ENCODE measurements around the gene TSPYL1. TPM values are rescaled to one million over a fixed set of nuclear protein-coding genes. Genes with fewer than 3 reads are reported as not detected.
"Not testable (repeated sequence)": the region's sequence is repeated elsewhere in the genome, so short reads cannot be mapped to it uniquely, and the experiment has no call there.

The TSPYL1 gene
- total and polyA plus RNA-seq, 9 donors = 41.9 to 65.8 (median 53.8) TPM

DNA sequence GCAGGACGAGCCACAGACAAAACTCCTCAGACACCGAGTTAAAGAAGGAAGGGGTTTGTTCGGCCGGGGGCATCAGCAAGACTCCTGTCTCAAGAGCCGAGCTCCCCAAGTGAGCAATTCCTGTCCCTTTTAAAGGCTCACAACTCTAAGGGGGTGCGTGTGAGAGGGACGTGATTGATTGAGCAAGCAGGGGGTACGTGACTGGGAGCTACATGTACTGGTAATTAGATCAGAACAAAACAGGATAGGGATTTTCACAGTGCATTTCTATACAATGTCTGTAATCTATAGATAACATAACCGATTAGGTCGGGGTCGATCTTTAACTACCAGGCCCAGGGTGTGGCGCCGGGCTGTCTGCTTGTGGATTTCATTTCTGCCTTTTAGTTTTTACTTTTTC, 42.2 kb upstream of the TSPYL1 start:
- DNase-seq; H3K36me3 ChIP-seq (ENCODE audit: control insufficient read depth, insufficient read depth, low read length); H3K4me1 ChIP-seq (ENCODE audit: control insufficient read depth, insufficient read depth, low read length); H3K4me3 ChIP-seq (ENCODE audit: low read length); H3K27me3 ChIP-seq (ENCODE audit: control insufficient read depth, insufficient read depth, low read length); H3K27ac ChIP-seq (ENCODE audit: low read length); H3K9me3 ChIP-seq (replicated peaks; ENCODE audit: control insufficient read depth, low read depth, low read length): not testable (repeated sequence)
- WGBS (ENCODE audit: insufficient coverage) = no CpG with 5 or more reads among the region's 13 CpGs

DNA sequence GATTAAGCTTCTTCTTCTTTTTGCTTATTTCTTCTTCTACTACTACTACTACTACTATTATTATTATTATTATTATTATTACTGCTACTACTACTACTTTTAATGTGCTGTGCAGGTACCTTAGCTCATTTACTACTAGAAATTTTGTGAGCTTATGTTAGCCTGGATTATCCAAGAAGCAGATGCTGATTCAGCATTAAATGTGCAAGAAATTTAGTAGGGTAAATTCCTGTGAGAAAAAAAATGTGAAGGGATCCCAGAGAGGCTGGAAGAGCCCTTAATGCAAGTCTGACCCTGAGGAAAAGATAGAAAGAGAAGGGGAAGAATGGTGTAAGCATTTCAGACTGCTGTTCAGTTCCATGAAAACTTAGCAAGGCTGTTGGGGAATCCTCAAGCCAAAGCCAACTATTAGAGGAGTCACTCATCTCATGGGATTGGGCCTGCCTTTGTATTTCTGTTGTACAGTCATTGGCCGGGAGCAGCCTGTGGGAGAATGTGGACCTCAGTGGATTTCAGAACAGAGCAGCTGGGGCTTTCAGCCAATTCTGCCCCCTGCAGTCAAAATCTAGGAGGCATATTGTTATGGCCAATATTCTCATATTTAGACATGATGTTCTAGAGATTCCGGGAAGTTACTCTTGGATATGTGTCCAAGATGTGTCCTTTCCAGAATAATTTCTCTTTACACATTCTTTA, 37.2 kb upstream of the TSPYL1 start:
- Histone ChIP-seq H3K27ac (ENCODE audit: low read length) (no peak overlapping the region), H3K36me3 (ENCODE audit: control insufficient read depth, insufficient read depth, low read length) (no peaks in the 10 kb centered on the region), H3K4me1 (ENCODE audit: control insufficient read depth, insufficient read depth, low read length) (no peaks in the 10 kb centered on the region), H3K4me3 (ENCODE audit: low read length) (no peak overlapping the region), H3K27me3 (ENCODE audit: control insufficient read depth, insufficient read depth, low read length) (no peaks in the 10 kb centered on the region), H3K9me3 (replicated peaks; ENCODE audit: control insufficient read depth, low read depth, low read length) (no peaks in the 10 kb centered on the region)
- peak; percentile 29 for DNase-seq
- 83% methylated on average over 1 of the region's 2 CpGs for WGBS (ENCODE audit: insufficient coverage)

DNA sequence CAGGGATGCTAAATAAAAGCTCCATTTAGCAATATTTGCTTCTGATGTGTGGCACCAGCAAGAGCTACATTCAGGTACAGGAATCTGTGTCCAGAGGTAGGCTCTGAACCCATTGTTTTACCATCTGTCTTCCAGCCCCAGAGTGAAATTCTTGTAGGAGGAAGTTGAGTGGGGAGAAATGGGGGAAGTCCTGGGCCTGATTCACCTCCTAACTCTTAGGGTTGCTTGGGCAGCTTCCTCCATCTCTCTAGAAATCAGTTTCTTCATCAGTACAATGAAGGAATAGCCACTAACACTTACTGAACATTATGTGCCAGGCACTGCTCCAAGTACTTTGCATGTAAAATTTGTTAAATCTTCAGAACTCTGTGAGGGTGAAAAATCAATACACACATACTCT, 35.1 kb upstream of the TSPYL1 start:
- peak; percentile 5 for DNase-seq
- Histone ChIP-seq H3K4me1 (ENCODE audit: control insufficient read depth, insufficient read depth, low read length) (no peaks in the 10 kb centered on the region), H3K27ac (ENCODE audit: low read length) (no peak overlapping the region), H3K27me3 (ENCODE audit: control insufficient read depth, insufficient read depth, low read length) (no peaks in the 10 kb centered on the region), H3K4me3 (ENCODE audit: low read length) (no peak overlapping the region), H3K9me3 (replicated peaks; ENCODE audit: control insufficient read depth, low read depth, low read length) (no peaks in the 10 kb centered on the region), H3K36me3 (ENCODE audit: control insufficient read depth, insufficient read depth, low read length) (no peaks in the 10 kb centered on the region)

DNA sequence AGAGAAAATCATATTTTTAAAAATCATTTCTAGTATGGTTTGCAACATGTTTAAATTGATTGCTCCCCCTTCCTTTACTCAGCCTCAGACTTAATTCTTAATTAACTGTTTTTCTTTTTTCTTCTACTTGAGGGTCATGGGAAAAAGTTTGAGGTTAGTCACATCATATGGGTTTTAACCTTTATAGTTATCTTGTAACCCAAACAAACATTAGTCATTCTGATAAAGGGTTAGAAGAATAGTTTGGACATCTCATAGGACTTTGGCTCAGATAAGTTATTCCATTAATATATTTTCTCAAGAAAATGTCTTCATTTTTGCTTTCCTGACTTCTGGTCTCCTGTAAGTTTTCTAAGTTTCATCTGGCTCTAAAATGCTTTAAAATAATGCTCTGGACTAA, 34.5 kb upstream of the TSPYL1 start:
- Histone ChIP-seq H3K36me3 (ENCODE audit: control insufficient read depth, insufficient read depth, low read length) (no peaks in the 10 kb centered on the region), H3K4me1 (ENCODE audit: control insufficient read depth, insufficient read depth, low read length) (no peaks in the 10 kb centered on the region), H3K27me3 (ENCODE audit: control insufficient read depth, insufficient read depth, low read length) (no peaks in the 10 kb centered on the region), H3K27ac (ENCODE audit: low read length) (no peak overlapping the region), H3K9me3 (replicated peaks; ENCODE audit: control insufficient read depth, low read depth, low read length) (no peaks in the 10 kb centered on the region), H3K4me3 (ENCODE audit: low read length) (no peak overlapping the region)
- no peak for DNase-seq

DNA sequence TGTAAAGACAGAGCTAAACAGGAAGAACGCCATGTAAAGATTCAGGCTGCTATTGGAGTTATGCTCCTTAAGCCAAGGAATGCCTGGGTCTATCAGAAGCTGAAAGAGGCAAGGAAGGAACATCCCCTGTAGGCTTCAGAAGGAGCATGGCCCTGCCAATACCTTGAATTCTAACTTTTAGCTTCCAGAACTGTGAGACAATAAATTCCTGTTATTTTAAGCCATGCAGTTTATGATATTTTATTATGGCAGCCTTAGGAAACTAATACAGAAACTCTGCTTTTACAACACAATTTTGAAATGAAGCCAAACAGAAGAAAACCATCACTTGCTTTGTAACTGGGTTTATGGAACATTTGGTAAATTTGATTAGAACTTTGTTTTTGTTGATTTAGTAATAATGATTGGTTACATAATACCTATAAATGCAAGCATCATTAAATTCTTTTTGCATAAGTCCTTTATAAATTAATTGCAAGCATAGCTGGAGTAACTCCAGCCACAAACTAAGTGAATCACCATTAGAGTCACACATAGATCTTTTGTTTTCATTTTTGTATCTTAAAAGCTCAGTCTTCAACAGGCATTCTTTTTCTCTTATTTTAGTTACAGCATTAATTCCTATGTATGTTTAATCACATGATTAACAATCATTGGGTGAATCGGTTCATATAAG, 33.5 kb upstream of the TSPYL1 start:
- H3K36me3 ChIP-seq (ENCODE audit: control insufficient read depth, insufficient read depth, low read length) = no peaks in the 10 kb centered on the region
- no peaks in the 10 kb centered on the region for H3K4me1 ChIP-seq (ENCODE audit: control insufficient read depth, insufficient read depth, low read length)
- no peaks in the 10 kb centered on the region for H3K27me3 ChIP-seq (ENCODE audit: control insufficient read depth, insufficient read depth, low read length)
- no peak overlapping the region for H3K4me3 ChIP-seq (ENCODE audit: low read length)
- no peaks in the 10 kb centered on the region for H3K9me3 ChIP-seq (replicated peaks; ENCODE audit: control insufficient read depth, low read depth, low read length)
- peak; percentile 36 for DNase-seq
- H3K27ac ChIP-seq (ENCODE audit: low read length) = no peak overlapping the region
- no CpG with 5 or more reads among the region's 2 CpGs for WGBS (ENCODE audit: insufficient coverage)

DNA sequence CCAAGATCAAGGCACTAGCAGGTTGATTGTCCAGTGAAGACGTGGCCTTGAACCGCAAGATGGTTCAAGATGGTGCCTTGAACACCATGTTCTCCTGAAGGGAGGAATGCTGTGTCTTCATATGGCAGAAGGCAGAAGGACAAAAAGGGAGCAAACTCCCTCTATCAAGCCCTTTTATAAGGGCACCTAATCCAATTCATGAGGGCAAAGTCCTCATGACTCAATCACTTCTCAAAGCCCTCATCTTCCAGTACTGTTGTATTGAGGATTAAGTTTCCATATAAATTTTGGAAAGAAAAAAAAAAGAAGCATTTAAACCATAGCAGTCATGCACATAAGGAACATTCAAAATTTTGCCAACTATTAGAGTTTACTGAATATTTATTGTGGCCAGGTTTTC, 29.9 kb upstream of the TSPYL1 start:
- Histone ChIP-seq H3K4me1 (ENCODE audit: control insufficient read depth, insufficient read depth, low read length) (no peaks in the 10 kb centered on the region), H3K4me3 (ENCODE audit: low read length) (no peak overlapping the region), H3K27ac (ENCODE audit: low read length) (no peak overlapping the region), H3K36me3 (ENCODE audit: control insufficient read depth, insufficient read depth, low read length) (no peaks in the 10 kb centered on the region), H3K9me3 (replicated peaks; ENCODE audit: control insufficient read depth, low read depth, low read length) (no peaks in the 10 kb centered on the region), H3K27me3 (ENCODE audit: control insufficient read depth, insufficient read depth, low read length) (no peaks in the 10 kb centered on the region)
- DNase-seq = no peak
- WGBS (ENCODE audit: insufficient coverage) = no CpG with 5 or more reads among the region's 2 CpGs

DNA sequence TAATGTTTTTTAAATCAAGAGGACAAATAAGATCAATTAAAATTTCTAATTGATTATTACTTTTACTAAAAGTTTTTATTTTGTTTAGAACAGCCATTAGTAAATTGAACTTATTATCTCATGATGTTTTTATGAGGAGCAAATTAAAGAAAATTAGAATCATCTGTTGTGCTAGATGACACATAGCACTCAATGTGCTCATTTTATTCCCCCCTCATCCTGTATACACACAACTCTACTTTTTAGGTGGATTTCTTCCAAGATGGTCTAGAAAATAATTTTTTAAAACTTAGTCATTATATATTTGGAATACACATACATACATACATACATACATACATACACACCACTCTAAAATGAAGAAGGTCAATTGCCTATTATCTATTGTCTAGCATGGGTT, 29.3 kb upstream of the TSPYL1 start:
- Histone ChIP-seq H3K27ac (ENCODE audit: low read length) (no peak overlapping the region), H3K27me3 (ENCODE audit: control insufficient read depth, insufficient read depth, low read length) (no peaks in the 10 kb centered on the region), H3K4me3 (ENCODE audit: low read length) (no peak overlapping the region), H3K9me3 (replicated peaks; ENCODE audit: control insufficient read depth, low read depth, low read length) (no peaks in the 10 kb centered on the region), H3K36me3 (ENCODE audit: control insufficient read depth, insufficient read depth, low read length) (no peaks in the 10 kb centered on the region), H3K4me1 (ENCODE audit: control insufficient read depth, insufficient read depth, low read length) (no peaks in the 10 kb centered on the region)
- DNase-seq = no peak

DNA sequence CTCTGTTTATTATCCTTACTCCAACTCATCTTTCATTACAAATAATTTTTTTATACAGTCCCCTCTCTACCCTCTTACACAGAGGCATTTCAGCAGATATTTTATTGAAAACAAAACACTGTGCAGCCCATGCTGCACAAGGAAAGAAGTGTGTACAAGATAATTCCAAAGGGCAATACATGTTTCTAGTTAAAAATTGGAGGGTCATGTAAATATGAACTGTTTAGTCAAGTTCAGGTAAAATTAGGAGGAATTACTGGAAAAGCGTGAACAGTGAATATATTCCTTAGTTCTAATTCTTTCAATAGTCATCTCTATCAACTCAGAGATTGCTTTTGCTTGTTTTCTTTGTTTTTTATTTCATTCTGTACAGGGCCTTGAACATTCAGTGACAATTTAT, 27.9 kb upstream of the TSPYL1 start:
- DNase-seq = no peak
- no peaks in the 10 kb centered on the region for H3K27me3 ChIP-seq (ENCODE audit: control insufficient read depth, insufficient read depth, low read length)
- H3K36me3 ChIP-seq (ENCODE audit: control insufficient read depth, insufficient read depth, low read length) = no peaks in the 10 kb centered on the region
- no peak overlapping the region for H3K4me3 ChIP-seq (ENCODE audit: low read length)
- no peaks in the 10 kb centered on the region for H3K4me1 ChIP-seq (ENCODE audit: control insufficient read depth, insufficient read depth, low read length)
- no peak overlapping the region for H3K27ac ChIP-seq (ENCODE audit: low read length)
- no peaks in the 10 kb centered on the region for H3K9me3 ChIP-seq (replicated peaks; ENCODE audit: control insufficient read depth, low read depth, low read length)
- WGBS (ENCODE audit: insufficient coverage) = no CpG with 5 or more reads among the region's 1 CpG

DNA sequence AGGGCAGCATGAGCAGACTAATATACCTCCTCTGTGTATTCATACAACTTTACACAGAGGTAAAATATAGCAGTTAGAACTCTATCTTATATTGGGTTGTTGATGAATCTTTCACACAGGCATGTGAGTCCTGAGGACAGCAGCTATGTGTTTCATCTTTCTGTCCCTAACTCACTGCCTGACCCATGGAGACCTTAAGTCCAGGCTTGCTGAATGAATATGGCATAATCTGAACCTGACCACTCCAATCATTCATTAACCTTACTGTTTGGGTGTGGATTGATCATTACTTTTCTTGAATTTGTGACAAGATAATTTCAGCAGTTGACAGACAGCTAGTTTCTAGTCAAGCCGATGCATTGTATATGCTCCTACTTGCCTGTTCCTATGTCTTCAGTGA, 27.3 kb upstream of the TSPYL1 start:
- Histone ChIP-seq H3K4me1 (ENCODE audit: control insufficient read depth, insufficient read depth, low read length) (no peaks in the 10 kb centered on the region), H3K9me3 (replicated peaks; ENCODE audit: control insufficient read depth, low read depth, low read length) (no peaks in the 10 kb centered on the region), H3K27ac (ENCODE audit: low read length) (no peak overlapping the region), H3K36me3 (ENCODE audit: control insufficient read depth, insufficient read depth, low read length) (no peaks in the 10 kb centered on the region), H3K27me3 (ENCODE audit: control insufficient read depth, insufficient read depth, low read length) (no peaks in the 10 kb centered on the region), H3K4me3 (ENCODE audit: low read length) (no peak overlapping the region)
- DNase-seq = no peak
- no CpG with 5 or more reads among the region's 1 CpG for WGBS (ENCODE audit: insufficient coverage)

DNA sequence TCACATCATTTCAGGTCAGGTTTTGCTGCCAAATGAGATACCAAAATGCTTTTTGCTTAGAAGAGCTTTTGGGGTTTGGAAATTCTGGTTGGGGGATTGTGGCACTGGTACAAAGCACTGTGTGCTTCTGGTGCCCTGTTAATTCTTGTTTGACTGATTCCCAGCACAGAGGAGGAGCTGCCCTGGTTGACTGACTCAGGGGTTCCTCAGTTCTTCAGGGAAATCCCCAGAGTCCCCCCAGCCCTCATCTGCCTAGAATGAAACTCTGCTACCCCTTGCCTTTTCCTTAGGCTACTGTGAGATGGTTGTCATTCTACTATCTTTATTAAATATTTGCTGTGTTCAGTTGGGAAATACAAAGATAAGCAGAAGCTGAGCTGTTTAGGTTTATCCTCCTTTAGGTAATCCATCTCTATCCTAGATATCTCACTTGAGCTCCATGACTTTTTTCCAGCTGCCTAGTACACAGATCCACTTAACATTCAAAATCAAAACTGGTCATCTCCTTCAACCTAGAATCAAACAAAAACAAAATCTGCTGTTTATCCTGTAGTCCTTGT, 24.9 kb upstream of the TSPYL1 start:
- H3K4me1 ChIP-seq (ENCODE audit: control insufficient read depth, insufficient read depth, low read length) = no peaks in the 10 kb centered on the region

More for the DNA sequence above, 24.9 kb upstream of the TSPYL1 start:
- H3K4me3 ChIP-seq (ENCODE audit: low read length) = no peak overlapping the region
- H3K9me3 ChIP-seq (replicated peaks; ENCODE audit: control insufficient read depth, low read depth, low read length) = no peaks in the 10 kb centered on the region
- no peaks in the 10 kb centered on the region for H3K27me3 ChIP-seq (ENCODE audit: control insufficient read depth, insufficient read depth, low read length)
- DNase-seq = no peak
- no peak overlapping the region for H3K27ac ChIP-seq (ENCODE audit: low read length)
- no peaks in the 10 kb centered on the region for H3K36me3 ChIP-seq (ENCODE audit: control insufficient read depth, insufficient read depth, low read length)

Measured in muscle of leg (tissue), 11 donors.